HepG2 (cell line): ENCODE measurements around the gene TNP2. TPM values are rescaled to one million over a fixed set of nuclear protein-coding genes. Genes with fewer than 3 reads are reported as not detected.

Experiments
- FIP1L1 ChIP-seq: fragments of 200-400 bp; formaldehyde crosslinking; IDR thresholded peaks from 2 replicates; pipeline ENCODE4 v1.6.1; 2018; ENCODE audit warnings: low read depth, mild to moderate bottlenecking, low read length, moderate library complexity, borderline replicate concordance; ENCODE audit not compliant: insufficient read depth
- FOXK1 ChIP-seq: sonication (generic); formaldehyde crosslinking; IDR thresholded peaks from 2 replicates; pipeline ENCODE4 v1.4.0; 2020; ENCODE audit warnings: low read depth, missing genetic modification reagents, borderline replicate concordance
- JARID2 ChIP-seq: sonication (generic); formaldehyde crosslinking; IDR thresholded peaks from 2 replicates; pipeline ENCODE4 v1.8.1; 2023; ENCODE audit warnings: missing genetic modification reagents, inconsistent platforms; ENCODE audit not compliant: insufficient replicate concordance
- MAFG ChIP-seq: sonication (generic); formaldehyde crosslinking; IDR thresholded peaks from 2 replicates; pipeline ENCODE4 v1.5.1; 2020; ENCODE audit warnings: mild to moderate bottlenecking, missing genetic modification reagents
- NFE2L1 ChIP-seq: sonication (generic); formaldehyde crosslinking; IDR thresholded peaks from 2 replicates; pipeline ENCODE4 v1.4.0; 2020; ENCODE audit warnings: missing genetic modification reagents, mild to moderate bottlenecking, borderline replicate concordance
- NONO ChIP-seq, 2 experiments: fragments of 450-650 bp in 1 of 2; sonication (generic) in 1 of 2; formaldehyde crosslinking in 1 of 2; IDR thresholded peaks in 1 of 2; conservative IDR thresholded peaks in 1 of 2; 2 replicates each; pipeline versions ENCODE4 v1.6.1 to v1.8.0; 2017 to 2022; ENCODE audit warnings: mild to moderate bottlenecking in 1 of 2, missing genetic modification reagents in 1 of 2, moderate library complexity in 1 of 2
- TBP ChIP-seq: sonication (generic); formaldehyde crosslinking; IDR thresholded peaks from 2 replicates; pipeline ENCODE4 v1.5.0; 2020; ENCODE audit warnings: missing genetic modification reagents
- TSC22D2 ChIP-seq: sonication (generic); formaldehyde crosslinking; IDR thresholded peaks from 2 replicates; pipeline ENCODE4 v1.5.1; 2020; ENCODE audit warnings: missing genetic modification reagents, mild to moderate bottlenecking, borderline replicate concordance
- ZNF143 ChIP-seq: sonication (generic); formaldehyde crosslinking; IDR thresholded peaks from 2 replicates; pipeline ENCODE4 v1.4.0; 2020; ENCODE audit warnings: missing genetic modification reagents
- ZNF251 ChIP-seq: sonication (generic); formaldehyde crosslinking; IDR thresholded peaks from 2 replicates; pipeline ENCODE4 v1.9.0; 2021; ENCODE audit warnings: mild to moderate bottlenecking, missing genetic modification reagents
- ZNF619 ChIP-seq: sonication (generic); formaldehyde crosslinking; IDR thresholded peaks from 2 replicates; pipeline ENCODE4 v1.4.0; 2020; ENCODE audit warnings: mild to moderate bottlenecking, missing genetic modification reagents
- ZNF644 ChIP-seq: IDR thresholded peaks from 2 replicates; pipeline ENCODE4 v1.6.1; 2016; ENCODE audit warnings: low read depth
- polyA plus RNA-seq, 8 experiments: library from polyadenylated mRNA; depleted of rRNA in 3 of 8; stranded (reverse) in 7 of 8; unstranded in 1 of 8; fragments of >200 nt; fragmentation: Illumina TruSeq in 4 of 8; extraction: Trizol in 4 of 8; gene quantifications; 2 replicates each; pipeline versions ENCODE4 v1.2.1 to v1.2.3, GENCODE V29; 2011 to 2016; ENCODE audit warnings: low read depth in 4 of 8, missing spikeins in 1 of 8, mixed read lengths in 1 of 8; ENCODE audit not compliant: insufficient read depth in 1 of 8
- total RNA-seq, 5 experiments: library from RNA; depleted of rRNA; stranded (reverse); fragments of >200 nt; fragmentation: Illumina TruSeq; extraction: Trizol; gene quantifications; 2 replicates each; pipeline ENCODE4 v1.2.3, GENCODE V29; 2016; ENCODE audit warnings: low read depth in 1 of 5
- TF ChIP-seq, protein P1 (sequence below): sonication (generic); formaldehyde crosslinking; IDR thresholded peaks from 2 replicates; pipeline ENCODE4 v1.9.0; 2022; ENCODE audit warnings: low read depth, missing genetic modification reagents
- TF ChIP-seq, protein P2 (sequence below): sonication (generic); formaldehyde crosslinking; IDR thresholded peaks from 2 replicates; pipeline ENCODE4 v1.4.0; 2020; ENCODE audit warnings: mild to moderate bottlenecking, missing genetic modification reagents
- TF ChIP-seq, protein P3 (sequence below): sonication (generic); formaldehyde crosslinking; IDR thresholded peaks from 2 replicates; pipeline ENCODE4 v1.9.0; 2021; ENCODE audit warnings: missing genetic modification reagents, mild to moderate bottlenecking, borderline replicate concordance
- TF ChIP-seq, protein P4 (sequence below): sonication (generic); formaldehyde crosslinking; IDR thresholded peaks from 2 replicates; pipeline ENCODE4 v1.8.1; 2022; ENCODE audit warnings: mild to moderate bottlenecking, missing genetic modification reagents
- TF ChIP-seq, protein P5 (sequence below): sonication (generic); formaldehyde crosslinking; IDR thresholded peaks from 2 replicates; pipeline ENCODE4 v1.4.0; 2020; ENCODE audit warnings: mild to moderate bottlenecking, missing genetic modification reagents, borderline replicate concordance
- TF ChIP-seq, protein P6 (sequence below): sonication (generic); formaldehyde crosslinking; IDR thresholded peaks from 2 replicates; pipeline ENCODE4 v1.5.1; 2020; ENCODE audit warnings: mild to moderate bottlenecking, missing genetic modification reagents, borderline replicate concordance

The TNP2 gene
- total and polyA plus RNA-seq, 2 of the 13 experiments (the other 11 are each of a cell fraction or from before 2014, with no cell fraction given) = not detected

DNA sequence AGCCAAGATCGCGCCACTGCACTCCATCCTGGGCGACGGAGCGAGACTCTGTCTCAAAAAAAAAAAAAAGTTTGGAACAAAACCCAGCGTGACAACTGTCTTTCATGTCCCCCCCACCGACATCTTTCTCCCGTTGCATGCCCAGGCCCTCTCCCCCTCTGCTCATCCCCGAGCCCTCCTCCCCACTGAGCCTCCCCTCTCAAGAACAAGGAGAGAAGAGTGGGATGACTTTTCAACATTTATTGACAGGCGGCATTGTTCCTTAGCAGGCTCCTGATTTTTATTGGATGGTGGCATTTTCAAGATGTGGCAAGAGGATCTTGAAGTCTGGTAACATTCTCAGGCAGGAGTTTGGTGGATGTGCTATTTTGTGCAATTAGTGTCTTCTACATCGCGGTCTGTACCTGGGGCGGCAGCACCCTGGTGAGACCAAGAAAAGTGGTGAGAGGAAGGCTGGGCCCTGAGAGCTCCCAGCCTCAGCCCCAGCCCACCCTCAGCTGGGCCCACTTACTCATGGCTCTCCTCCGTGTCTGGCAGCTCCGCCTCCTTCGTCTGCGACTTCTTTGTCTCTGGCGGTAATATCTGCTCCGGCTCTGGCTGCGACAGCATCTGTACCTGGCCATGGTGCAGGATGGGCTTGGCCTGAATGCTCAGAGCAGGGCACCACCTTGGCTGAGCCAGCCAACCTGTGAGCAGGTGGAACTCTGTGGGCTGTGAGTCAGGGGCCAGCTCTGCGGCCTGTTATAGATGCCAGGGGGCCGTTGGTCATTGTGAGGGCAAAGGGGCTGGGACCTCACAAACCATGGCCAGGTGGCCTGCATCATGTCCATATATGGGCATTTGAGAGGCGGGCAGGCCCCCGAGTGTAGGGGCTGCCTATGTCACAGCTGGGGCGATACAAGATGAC, 11.7 kb upstream of the TNP2 start, which contains the start of gene PRM1 (continued):
- TF ChIP-seq ZNF251 (CRISPR knock-in tag) = no peak
- no peak for TF ChIP-seq NONO (IDR thresholded peaks at IDR 0.05)
- no peak for TF ChIP-seq NONO (CRISPR knock-in tag; conservative IDR thresholded peaks at IDR 0.05)
- TF ChIP-seq, protein P1, sequence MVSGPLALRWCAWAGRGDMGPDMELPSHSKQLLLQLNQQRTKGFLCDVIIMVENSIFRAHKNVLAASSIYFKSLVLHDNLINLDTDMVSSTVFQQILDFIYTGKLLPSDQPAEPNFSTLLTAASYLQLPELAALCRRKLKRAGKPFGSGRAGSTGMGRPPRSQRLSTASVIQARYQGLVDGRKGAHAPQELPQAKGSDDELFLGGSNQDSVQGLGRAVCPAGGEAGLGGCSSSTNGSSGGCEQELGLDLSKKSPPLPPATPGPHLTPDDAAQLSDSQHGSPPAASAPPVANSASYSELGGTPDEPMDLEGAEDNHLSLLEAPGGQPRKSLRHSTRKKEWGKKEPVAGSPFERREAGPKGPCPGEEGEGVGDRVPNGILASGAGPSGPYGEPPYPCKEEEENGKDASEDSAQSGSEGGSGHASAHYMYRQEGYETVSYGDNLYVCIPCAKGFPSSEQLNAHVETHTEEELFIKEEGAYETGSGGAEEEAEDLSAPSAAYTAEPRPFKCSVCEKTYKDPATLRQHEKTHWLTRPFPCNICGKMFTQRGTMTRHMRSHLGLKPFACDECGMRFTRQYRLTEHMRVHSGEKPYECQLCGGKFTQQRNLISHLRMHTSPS = no peak
- TF ChIP-seq, protein P2, sequence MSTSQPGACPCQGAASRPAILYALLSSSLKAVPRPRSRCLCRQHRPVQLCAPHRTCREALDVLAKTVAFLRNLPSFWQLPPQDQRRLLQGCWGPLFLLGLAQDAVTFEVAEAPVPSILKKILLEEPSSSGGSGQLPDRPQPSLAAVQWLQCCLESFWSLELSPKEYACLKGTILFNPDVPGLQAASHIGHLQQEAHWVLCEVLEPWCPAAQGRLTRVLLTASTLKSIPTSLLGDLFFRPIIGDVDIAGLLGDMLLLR (CRISPR knock-in tag) = peak; percentile 54; the same call in 1 of the 2 replicates
- no peak for TF ChIP-seq TSC22D2 (CRISPR knock-in tag)
- no peak for TF ChIP-seq ZNF644 (CRISPR knock-in tag)
- TF ChIP-seq ZNF143 (CRISPR knock-in tag) = 0 out of 2 replicates have a peak, but pooled peaks have one; percentile 8
- no peak for TF ChIP-seq FIP1L1
- TF ChIP-seq, protein P3, sequence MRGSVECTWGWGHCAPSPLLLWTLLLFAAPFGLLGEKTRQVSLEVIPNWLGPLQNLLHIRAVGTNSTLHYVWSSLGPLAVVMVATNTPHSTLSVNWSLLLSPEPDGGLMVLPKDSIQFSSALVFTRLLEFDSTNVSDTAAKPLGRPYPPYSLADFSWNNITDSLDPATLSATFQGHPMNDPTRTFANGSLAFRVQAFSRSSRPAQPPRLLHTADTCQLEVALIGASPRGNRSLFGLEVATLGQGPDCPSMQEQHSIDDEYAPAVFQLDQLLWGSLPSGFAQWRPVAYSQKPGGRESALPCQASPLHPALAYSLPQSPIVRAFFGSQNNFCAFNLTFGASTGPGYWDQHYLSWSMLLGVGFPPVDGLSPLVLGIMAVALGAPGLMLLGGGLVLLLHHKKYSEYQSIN (CRISPR knock-in tag) = no peak
- no peak for TF ChIP-seq JARID2
- no peak for TF ChIP-seq ZNF619 (CRISPR knock-in tag)
- no peak for TF ChIP-seq MAFG (CRISPR knock-in tag)
- no peak for TF ChIP-seq TBP (CRISPR knock-in tag)
- TF ChIP-seq, protein P4, sequence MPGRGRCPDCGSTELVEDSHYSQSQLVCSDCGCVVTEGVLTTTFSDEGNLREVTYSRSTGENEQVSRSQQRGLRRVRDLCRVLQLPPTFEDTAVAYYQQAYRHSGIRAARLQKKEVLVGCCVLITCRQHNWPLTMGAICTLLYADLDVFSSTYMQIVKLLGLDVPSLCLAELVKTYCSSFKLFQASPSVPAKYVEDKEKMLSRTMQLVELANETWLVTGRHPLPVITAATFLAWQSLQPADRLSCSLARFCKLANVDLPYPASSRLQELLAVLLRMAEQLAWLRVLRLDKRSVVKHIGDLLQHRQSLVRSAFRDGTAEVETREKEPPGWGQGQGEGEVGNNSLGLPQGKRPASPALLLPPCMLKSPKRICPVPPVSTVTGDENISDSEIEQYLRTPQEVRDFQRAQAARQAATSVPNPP (CRISPR knock-in tag) = no peak
- no peak for TF ChIP-seq FOXK1 (CRISPR knock-in tag)
- TF ChIP-seq NFE2L1 (CRISPR knock-in tag) = peak; percentile 69; the same call in 1 of the 2 replicates
- TF ChIP-seq, protein P5, sequence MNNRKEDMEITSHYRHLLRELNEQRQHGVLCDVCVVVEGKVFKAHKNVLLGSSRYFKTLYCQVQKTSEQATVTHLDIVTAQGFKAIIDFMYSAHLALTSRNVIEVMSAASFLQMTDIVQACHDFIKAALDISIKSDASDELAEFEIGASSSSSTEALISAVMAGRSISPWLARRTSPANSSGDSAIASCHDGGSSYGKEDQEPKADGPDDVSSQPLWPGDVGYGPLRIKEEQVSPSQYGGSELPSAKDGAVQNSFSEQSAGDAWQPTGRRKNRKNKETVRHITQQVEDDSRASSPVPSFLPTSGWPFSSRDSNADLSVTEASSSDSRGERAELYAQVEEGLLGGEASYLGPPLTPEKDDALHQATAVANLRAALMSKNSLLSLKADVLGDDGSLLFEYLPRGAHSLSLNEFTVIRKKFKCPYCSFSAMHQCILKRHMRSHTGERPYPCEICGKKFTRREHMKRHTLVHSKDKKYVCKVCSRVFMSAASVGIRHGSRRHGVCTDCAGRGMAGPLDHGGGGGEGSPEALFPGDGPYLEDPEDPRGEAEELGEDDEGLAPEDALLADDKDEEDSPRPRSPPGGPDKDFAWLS (CRISPR knock-in tag) = peak; percentile 18; the same call in 1 of the 2 replicates
- TF ChIP-seq, protein P6, sequence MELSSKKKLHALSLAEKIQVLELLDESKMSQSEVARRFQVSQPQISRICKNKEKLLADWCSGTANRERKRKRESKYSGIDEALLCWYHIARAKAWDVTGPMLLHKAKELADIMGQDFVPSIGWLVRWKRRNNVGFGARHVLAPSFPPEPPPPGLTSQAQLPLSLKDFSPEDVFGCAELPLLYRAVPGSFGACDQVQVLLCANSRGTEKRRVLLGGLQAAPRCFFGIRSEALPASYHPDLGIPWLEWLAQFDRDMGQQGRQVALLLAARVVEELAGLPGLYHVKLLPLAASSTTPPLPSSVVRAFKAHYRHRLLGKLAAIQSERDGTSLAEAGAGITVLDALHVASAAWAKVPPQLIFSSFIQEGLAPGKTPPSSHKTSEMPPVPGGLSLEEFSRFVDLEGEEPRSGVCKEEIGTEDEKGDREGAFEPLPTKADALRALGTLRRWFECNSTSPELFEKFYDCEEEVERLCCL (CRISPR knock-in tag) = peak; percentile 41; the same call in 1 of the 2 replicates
